ENCODE results near the gene MARK2. TPM values are rescaled to one million over a fixed set of nuclear protein-coding genes. Genes with fewer than 3 reads are reported as not detected.
A peak's percentile ranks its signal among the peaks of the same experiment; 100 is the strongest.

The MARK2 gene
- total RNA-seq, 2 experiments from 2014 or later: 18.4 to 21.0 TPM

GRCh38 chr11:63843041-63843440 lies 4.1 kb downstream of the MARK2 start:
- Histone ChIP-seq H3K27me3 (ENCODE audit: control insufficient read depth in 1 of 2, insufficient read depth in 2 of 2, low read length in 2 of 2) (no peaks in the 10 kb centered on the region), H3K9me3 (ENCODE audit: control insufficient read depth in 1 of 2, insufficient read depth in 1 of 2, low read length in 2 of 2) (no peaks in the 10 kb centered on the region), H3K27ac (ENCODE audit: low read depth in 1 of 2, low read length in 2 of 2) (no peak overlapping the region), H3K4me1 (ENCODE audit: insufficient read depth, low read length) (peaks cover 76% of the 10 kb centered on the region), H3K36me3 (ENCODE audit: insufficient read depth, low read length) (peaks cover 40% of the 10 kb centered on the region), H3K4me3 (ENCODE audit: low read length) (no peak overlapping the region)
- no peak for TF ChIP-seq CTCF (IDR thresholded peaks at IDR 0.05)
- peaks cover 73% of the 10 kb centered on the region for H3K36me3 Mint-ChIP-seq (ENCODE audit: low read depth)
- no peaks in the 10 kb centered on the region for H3K27me3 Mint-ChIP-seq
- intact Hi-C loops (cut with DNase I, micrococcal nuclease): no loop called here
- peak overlapping the region; percentile 62 for H3K27ac Mint-ChIP-seq
- POLR2A ChIA-PET: interaction anchor here (0.6 kb wide), 1 partner anchor 114 kb away, joined by 4 read pairs; no protein-coding TSS in a partner anchor
- CTCF ChIA-PET: interaction anchor here (2.2 kb wide), 1 partner anchor 103 kb away, joined by 8 read pairs; no protein-coding TSS in a partner anchor
- no peaks in the 10 kb centered on the region for H3K9me3 Mint-ChIP-seq
- peaks cover 78% of the 10 kb centered on the region for H3K4me1 Mint-ChIP-seq (ENCODE audit: low read depth)
- no peak for ATAC-seq (ENCODE audit: poor library complexity)
- peak overlapping the region; percentile 59 for H3K4me3 Mint-ChIP-seq
- no peak for DNase-seq

GRCh38 chr11:63844836-63845235 lies 5.9 kb downstream of the MARK2 start:
- intact Hi-C loops (cut with DNase I, micrococcal nuclease): no loop called here
- Histone ChIP-seq H3K27ac (ENCODE audit: low read depth in 1 of 2, low read length in 2 of 2) (no peak overlapping the region), H3K36me3 (ENCODE audit: insufficient read depth, low read length) (peaks cover 47% of the 10 kb centered on the region), H3K4me3 (ENCODE audit: low read length) (no peak overlapping the region), H3K9me3 (ENCODE audit: control insufficient read depth in 1 of 2, insufficient read depth in 1 of 2, low read length in 2 of 2) (no peaks in the 10 kb centered on the region), H3K4me1 (ENCODE audit: insufficient read depth, low read length) (peaks cover 83% of the 10 kb centered on the region), H3K27me3 (ENCODE audit: control insufficient read depth in 1 of 2, insufficient read depth in 2 of 2, low read length in 2 of 2) (no peaks in the 10 kb centered on the region)
- peaks cover 76% of the 10 kb centered on the region for H3K36me3 Mint-ChIP-seq (ENCODE audit: low read depth)
- ChIA-PET CTCF (interaction anchor here (2.2 kb wide), 1 partner anchor 101 kb away, joined by 8 read pairs; no protein-coding TSS in a partner anchor), POLR2A (interaction anchor here (1.0 to 2.4 kb wide), 2 partner anchors 43 to 76 kb away, joined by 5 to 6 read pairs; no protein-coding TSS in a partner anchor)
- H3K4me3 Mint-ChIP-seq: no peak overlapping the region
- peak overlapping the region; percentile 47 for H3K27ac Mint-ChIP-seq
- H3K4me1 Mint-ChIP-seq (ENCODE audit: low read depth): peaks cover 83% of the 10 kb centered on the region
- no peak for ATAC-seq (ENCODE audit: poor library complexity)
- H3K27me3 Mint-ChIP-seq: no peaks in the 10 kb centered on the region
- TF ChIP-seq CTCF (IDR thresholded peaks at IDR 0.05): no peak
- DNase-seq: no peak
- H3K9me3 Mint-ChIP-seq: no peaks in the 10 kb centered on the region

- Histone ChIP-seq H3K36me3 (ENCODE audit: insufficient read depth, low read length) (peaks cover 47% of the 10 kb centered on the region), H3K4me3 (ENCODE audit: low read length) (no peak overlapping the region), H3K27me3 (ENCODE audit: control insufficient read depth in 1 of 2, insufficient read depth in 2 of 2, low read length in 2 of 2) (no peaks in the 10 kb centered on the region), H3K27ac (ENCODE audit: low read depth in 1 of 2, low read length in 2 of 2) (no peak overlapping the region), H3K9me3 (ENCODE audit: control insufficient read depth in 1 of 2, insufficient read depth in 1 of 2, low read length in 2 of 2) (no peaks in the 10 kb centered on the region), H3K4me1 (ENCODE audit: insufficient read depth, low read length) (peaks cover 79% of the 10 kb centered on the region)
- no peaks in the 10 kb centered on the region for H3K27me3 Mint-ChIP-seq
- ATAC-seq (ENCODE audit: poor library complexity) (no peak), DNase-seq (peak in 2 of 14 experiments; percentile 55 to 63)
- H3K27ac Mint-ChIP-seq: peak overlapping the region; percentile 47
- intact Hi-C loops (cut with DNase I, micrococcal nuclease): no loop called here
- H3K4me3 Mint-ChIP-seq: no peak overlapping the region
- ChIA-PET CTCF (interaction anchor here (2.2 kb wide), 1 partner anchor 101 kb away, joined by 8 read pairs; no protein-coding TSS in a partner anchor), POLR2A (interaction anchor here (1.0 to 2.4 kb wide), 2 partner anchors 43 to 76 kb away, joined by 5 to 6 read pairs; no protein-coding TSS in a partner anchor)
- peaks cover 76% of the 10 kb centered on the region for H3K36me3 Mint-ChIP-seq (ENCODE audit: low read depth)
- H3K9me3 Mint-ChIP-seq: no peaks in the 10 kb centered on the region
- TF ChIP-seq CTCF (IDR thresholded peaks at IDR 0.05): no peak
- peaks cover 86% of the 10 kb centered on the region for H3K4me1 Mint-ChIP-seq (ENCODE audit: low read depth)
These were observed 6.4 kb downstream of the MARK2 start for GRCh38 chr11:63845303-63845702.

All from CD4-positive, alpha-beta T cell (primary cell).